ENCODE results near the gene AGBL1.

Gene AGBL1

GRCh38 chr15:86903642-86904421 lies 824.2 kb downstream of the AGBL1 start:
- no peak for DNase-seq

- no peak for DNase-seq
Measured at GRCh38 chr15:86905625-86906256, 826.1 kb downstream of the AGBL1 start.

GRCh38 chr15:86906376-86906775 lies 826.7 kb downstream of the AGBL1 start:
- no peak for DNase-seq

GRCh38 chr15:86911022-86911421 lies 831.4 kb downstream of the AGBL1 start:
- DNase-seq = no peak

- no peak for DNase-seq
Measured at GRCh38 chr15:86912661-86913060, 833.0 kb downstream of the AGBL1 start.

- DNase-seq = no peak
Measured at GRCh38 chr15:86915811-86916331, 836.2 kb downstream of the AGBL1 start.

- DNase-seq = no peak
Measured at GRCh38 chr15:86916671-86917360, 837.1 kb downstream of the AGBL1 start.

GRCh38 chr15:86917361-86917671 lies 837.6 kb downstream of the AGBL1 start:
- DNase-seq = no peak

- no peak for DNase-seq
Measured at GRCh38 chr15:86919581-86919980, 839.9 kb downstream of the AGBL1 start.

- no peak for DNase-seq
Measured at GRCh38 chr15:86929461-86929860, 849.8 kb downstream of the AGBL1 start.

GRCh38 chr15:86932456-86932855 lies 852.8 kb downstream of the AGBL1 start:
- DNase-seq = no peak

- DNase-seq = no peak
Measured at GRCh38 chr15:86935841-86936240, 856.2 kb downstream of the AGBL1 start.

- no peak for DNase-seq
Measured at GRCh38 chr15:86942285-86942684, 862.6 kb downstream of the AGBL1 start.

GRCh38 chr15:86948719-86949118 lies 869.0 kb downstream of the AGBL1 start:
- DNase-seq = no peak

- DNase-seq = no peak
Measured at GRCh38 chr15:86959254-86959653, 879.6 kb downstream of the AGBL1 start.

GRCh38 chr15:86961669-86962068 lies 882.0 kb downstream of the AGBL1 start:
- no peak for DNase-seq

- no peak for DNase-seq
Measured at GRCh38 chr15:86964271-86964670, 884.6 kb downstream of the AGBL1 start.

GRCh38 chr15:86968244-86968643 lies 888.6 kb downstream of the AGBL1 start:
- no peak for DNase-seq

- DNase-seq = no peak
Measured at GRCh38 chr15:86969364-86969763, 889.7 kb downstream of the AGBL1 start.

- no peak for DNase-seq
Measured at GRCh38 chr15:86973284-86973844, 893.7 kb downstream of the AGBL1 start.

- DNase-seq = no peak
Measured at GRCh38 chr15:86988033-86988432, 908.4 kb downstream of the AGBL1 start.

GRCh38 chr15:87021751-87022150 lies 942.1 kb downstream of the AGBL1 start:
- no peak for DNase-seq

- DNase-seq = no peak
Measured at GRCh38 chr15:87031540-87032230, 952.0 kb downstream of the AGBL1 start.

All from activated CD4-positive, alpha-beta T cell treated with anti-CD3 and anti-CD28 coated beads for 1 hour (primary cell).